Measurements from ENCODE around the gene ZNF462.

DNA sequence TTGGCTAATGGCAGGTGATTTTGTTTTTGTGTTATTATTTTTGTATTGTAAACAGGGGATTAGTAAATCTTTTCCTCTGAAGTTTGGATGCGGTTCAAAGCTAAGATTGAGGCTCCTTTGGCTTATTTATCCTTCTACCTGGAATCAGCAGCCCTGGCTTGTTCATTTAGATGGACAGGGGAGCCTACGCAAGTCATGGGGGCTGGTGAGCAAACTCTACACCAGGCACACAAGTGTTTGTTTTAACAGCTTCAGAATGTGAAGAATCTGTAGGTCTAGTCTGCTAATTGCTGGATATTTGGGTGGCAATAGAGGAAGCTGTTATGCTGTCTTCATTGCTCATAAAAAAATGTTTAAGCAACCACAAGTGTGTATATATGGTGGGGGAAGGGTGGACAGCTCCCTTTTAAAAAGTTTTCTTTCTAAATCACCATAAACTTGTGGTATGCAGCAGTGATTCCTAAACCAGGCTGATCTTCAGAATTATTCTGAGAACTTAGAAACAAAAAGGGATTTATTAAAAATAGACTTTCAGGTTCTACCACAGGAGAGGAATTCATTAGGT, 20.7 kb downstream of the ZNF462 start:
- no peak for TF ChIP-seq CTCF (conservative IDR thresholded peaks at IDR 0.05 in 1 of 2, IDR thresholded peaks at IDR 0.05 in 1 of 2; ENCODE audit: low read depth in 1 of 2, low read length in 2 of 2)
- TF ChIP-seq EZH2 (IDR thresholded peaks at IDR 0.05; ENCODE audit: low read length, missing control alignments): no peak

All from fibroblast of lung (primary cell).